Measurements from ENCODE around the gene RAE1. TPM values are rescaled to one million over a fixed set of nuclear protein-coding genes. Genes with fewer than 3 reads are reported as not detected.
"Not testable (repeated sequence)": the region's sequence is repeated elsewhere in the genome, so short reads cannot be mapped to it uniquely, and the experiment has no call there.

Gene RAE1
- total RNA-seq, 1 donor from 2014 or later: 14.6 TPM

GRCh38 chr20:57417051-57417689, 66.1 kb downstream of the RAE1 start:
- no peak for DNase-seq (ENCODE audit: missing footprints)
- intact Hi-C loops (cut with DNase I): no loop called here
- ATAC-seq: no peak

- DNase-seq (ENCODE audit: missing footprints) (peak; percentile 49), ATAC-seq (no peak)
- intact Hi-C loops (cut with DNase I): no loop called here
Observed at GRCh38 chr20:57417830-57418780, 67.0 kb downstream of the RAE1 start.

GRCh38 chr20:57419479-57419878, 68.4 kb downstream of the RAE1 start:
- DNase-seq (ENCODE audit: missing footprints): peak; percentile 26
- ATAC-seq; intact Hi-C loops (cut with DNase I): not testable (repeated sequence)

- DNase-seq (ENCODE audit: missing footprints) (peak; percentile 6), ATAC-seq (no peak)
- intact Hi-C loops (cut with DNase I): no loop called here
Observed at GRCh38 chr20:57420571-57421252, 69.7 kb downstream of the RAE1 start.

GRCh38 chr20:57421253-57422220, 70.5 kb downstream of the RAE1 start:
- DNase-seq (ENCODE audit: missing footprints) (peak; percentile 57), ATAC-seq (no peak)
- intact Hi-C loops (cut with DNase I): no loop called here

GRCh38 chr20:57422254-57422653, 71.2 kb downstream of the RAE1 start:
- ATAC-seq (no peak), DNase-seq (ENCODE audit: missing footprints) (peak; percentile 22)
- intact Hi-C loops (cut with DNase I): no loop called here

- DNase-seq (ENCODE audit: missing footprints): peak; percentile 59
- ATAC-seq: no peak
- intact Hi-C loops (cut with DNase I): no loop called here
Observed at GRCh38 chr20:57425150-57426013, 74.3 kb downstream of the RAE1 start.

GRCh38 chr20:57426271-57426689, 75.2 kb downstream of the RAE1 start:
- intact Hi-C loops (cut with DNase I): no loop called here
- ATAC-seq (no peak), DNase-seq (ENCODE audit: missing footprints) (peak; percentile 56)

GRCh38 chr20:57426831-57427230, 75.8 kb downstream of the RAE1 start:
- intact Hi-C loops (cut with DNase I): no loop called here
- no peak for ATAC-seq
- DNase-seq (ENCODE audit: missing footprints): peak; percentile 49

GRCh38 chr20:57428324-57429158, 77.5 kb downstream of the RAE1 start:
- no peak for ATAC-seq
- DNase-seq (ENCODE audit: missing footprints): peak; percentile 45
- intact Hi-C loops (cut with DNase I): no loop called here

Small RNAs within 50 kb of the gene (microRNA-seq; reads per million reads assigned to microRNA genes)
- not detected for gene MIR4325

Other genes with a start within 250 kb of the RAE1 start
- gene BMP7, start 84.6 kb upstream of the RAE1 start, total RNA-seq: 27.2 TPM
- not detected for gene SPO11, start 21.5 kb upstream of the RAE1 start, total RNA-seq
- 89.6 TPM for gene RBM38, start 40.1 kb downstream of the RAE1 start, total RNA-seq
- not detected for gene CTCFL, start 173.9 kb downstream of the RAE1 start, total RNA-seq
- 4.4 TPM for gene PCK1, start 209.9 kb downstream of the RAE1 start, total RNA-seq